HFFc6 (cell line): ENCODE data around the gene ZNF500. TPM values are rescaled to one million over a fixed set of nuclear protein-coding genes. Genes with fewer than 3 reads are reported as not detected.
A peak's percentile ranks its signal among the peaks of the same experiment; 100 is the strongest.

Experiments
- DNase-seq: peaks from one replicate; pipeline ENCODE4 v3.0.0-alpha.2; 2018
- H3K27ac Mint-ChIP-seq: 2 replicates; pipeline ENCODE4 v1.8.0; 2020; ENCODE audit warnings: mild to moderate bottlenecking, mixed read lengths
- H3K27me3 Mint-ChIP-seq: 2 replicates; pipeline ENCODE4 v1.8.0; 2021; ENCODE audit warnings: mild to moderate bottlenecking, moderate library complexity, mixed read lengths; ENCODE audit not compliant: insufficient read depth
- H3K36me3 Mint-ChIP-seq: 2 replicates; pipeline ENCODE4 v1.8.0; 2021; ENCODE audit warnings: low read depth, mixed read lengths
- H3K4me1 Mint-ChIP-seq: 2 replicates; pipeline ENCODE4 v1.8.0; 2020; ENCODE audit warnings: low read depth, mixed read lengths
- H3K4me3 Mint-ChIP-seq: 2 replicates; pipeline ENCODE4 v1.8.0; 2020; ENCODE audit warnings: mild to moderate bottlenecking, moderate library complexity, mixed read lengths
- H3K9me3 Mint-ChIP-seq: 2 replicates; pipeline ENCODE4 v1.8.0; 2020; ENCODE audit warnings: mild to moderate bottlenecking, mixed read lengths
- total RNA-seq, 6 experiments: library from RNA; stranded (reverse); fragmentation: NEBNext Ultra II Directional; extraction: Animal tissue kit (Norgen Biotek cat#: 25700); gene quantifications; 2 replicates in 1 of 6; 3 replicates in 5 of 6; pipeline ENCODE4 v1.2.3, GENCODE V29; 2021
- TF ChIP-seq, protein P1 (sequence below): fragments of 200-600 bp; sonication (generic); IDR thresholded peaks from 2 replicates; pipeline ENCODE4 v1.5.0; 2021; ENCODE audit warnings: antibody characterized with exemption, mild to moderate bottlenecking

ZNF500 gene
- total RNA-seq, 6 experiments from 2014 or later, result 8.9 to 13.4 (median 10.4) TPM

DNA sequence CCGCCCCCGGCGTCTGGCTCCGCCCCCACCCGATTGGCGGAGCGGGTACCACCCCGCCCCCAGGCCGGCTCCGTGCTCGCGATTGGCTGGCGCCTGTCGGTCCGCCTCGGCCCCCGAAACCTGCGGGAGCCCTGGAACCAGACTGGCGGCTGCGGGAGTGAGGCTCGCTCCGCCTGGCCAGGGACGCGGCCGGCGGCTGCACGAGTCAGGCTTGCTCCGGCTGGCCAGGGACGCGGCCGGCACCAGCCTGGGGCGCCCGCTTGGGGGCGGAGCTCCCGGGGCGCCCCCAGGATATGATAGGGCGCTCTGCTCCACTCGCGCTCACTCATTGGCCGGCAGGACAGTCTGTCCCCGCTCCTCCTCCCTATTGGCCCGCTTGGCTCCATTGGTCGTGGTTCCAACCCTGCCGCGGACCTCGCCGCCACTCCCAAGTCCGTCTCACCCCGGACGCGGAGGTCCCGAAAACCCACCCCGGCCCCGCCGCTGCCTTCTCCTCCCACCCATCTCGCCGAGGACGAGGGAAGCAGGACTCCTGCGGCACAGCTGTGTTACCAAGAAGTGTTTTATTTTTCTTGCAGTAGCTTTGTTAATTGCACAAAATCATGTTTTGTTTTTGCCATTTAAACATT, 35.8 kb upstream of the ZNF500 start:
- H3K4me3 Mint-ChIP-seq, result peak overlapping the region; percentile 90
- peaks cover 10% of the 10 kb centered on the region for H3K4me1 Mint-ChIP-seq
- peak overlapping the region; percentile 69 for H3K27ac Mint-ChIP-seq
- H3K27me3 Mint-ChIP-seq, result peaks cover 2% of the 10 kb centered on the region; the same call in 1 of the 2 replicates
- TF ChIP-seq, protein P1, sequence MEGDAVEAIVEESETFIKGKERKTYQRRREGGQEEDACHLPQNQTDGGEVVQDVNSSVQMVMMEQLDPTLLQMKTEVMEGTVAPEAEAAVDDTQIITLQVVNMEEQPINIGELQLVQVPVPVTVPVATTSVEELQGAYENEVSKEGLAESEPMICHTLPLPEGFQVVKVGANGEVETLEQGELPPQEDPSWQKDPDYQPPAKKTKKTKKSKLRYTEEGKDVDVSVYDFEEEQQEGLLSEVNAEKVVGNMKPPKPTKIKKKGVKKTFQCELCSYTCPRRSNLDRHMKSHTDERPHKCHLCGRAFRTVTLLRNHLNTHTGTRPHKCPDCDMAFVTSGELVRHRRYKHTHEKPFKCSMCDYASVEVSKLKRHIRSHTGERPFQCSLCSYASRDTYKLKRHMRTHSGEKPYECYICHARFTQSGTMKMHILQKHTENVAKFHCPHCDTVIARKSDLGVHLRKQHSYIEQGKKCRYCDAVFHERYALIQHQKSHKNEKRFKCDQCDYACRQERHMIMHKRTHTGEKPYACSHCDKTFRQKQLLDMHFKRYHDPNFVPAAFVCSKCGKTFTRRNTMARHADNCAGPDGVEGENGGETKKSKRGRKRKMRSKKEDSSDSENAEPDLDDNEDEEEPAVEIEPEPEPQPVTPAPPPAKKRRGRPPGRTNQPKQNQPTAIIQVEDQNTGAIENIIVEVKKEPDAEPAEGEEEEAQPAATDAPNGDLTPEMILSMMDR, result peak; percentile 59
- DNase-seq, result peak; percentile 89
- H3K36me3 Mint-ChIP-seq, result peaks cover 7% of the 10 kb centered on the region
- H3K9me3 Mint-ChIP-seq, result no peaks in the 10 kb centered on the region

DNA sequence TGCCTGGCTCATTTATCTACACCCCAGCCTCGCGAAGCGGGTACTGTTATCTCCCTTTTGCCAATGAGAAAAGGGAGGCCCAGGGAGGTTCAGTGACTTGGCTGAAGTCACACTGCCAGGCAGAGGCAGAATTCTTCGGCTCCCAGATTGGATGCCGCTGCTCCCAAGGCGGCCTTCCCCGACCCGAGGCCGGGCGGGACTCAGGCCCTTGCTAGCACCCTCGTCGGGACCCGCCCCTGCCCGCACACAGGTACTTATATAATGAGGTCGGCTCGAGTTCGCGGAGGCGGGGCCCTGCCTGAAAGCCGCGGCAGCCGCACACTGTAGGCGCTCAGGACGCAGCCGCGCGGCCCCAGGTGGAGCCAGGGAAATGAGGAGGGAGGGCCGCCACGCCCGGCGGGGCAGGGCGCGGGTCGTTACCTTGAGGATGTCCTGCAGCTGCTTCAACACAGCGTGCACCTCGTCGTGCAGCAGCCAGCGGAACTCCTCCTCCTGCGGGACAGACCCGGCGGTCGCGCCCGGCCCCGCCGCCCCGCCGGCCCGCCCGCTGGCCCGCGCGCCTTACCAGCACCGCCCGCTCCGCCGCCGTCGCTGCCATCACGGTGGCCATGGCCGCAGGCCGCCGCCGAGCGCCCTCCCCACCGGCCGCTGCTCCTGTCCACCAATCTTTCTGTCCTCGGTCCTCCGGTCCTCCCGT, 35.1 kb upstream of the ZNF500 start, which contains the start of gene ROGDI:
Gene ROGDI, minus strand, starts transcription at position 672 of the 697 bp plus-strand sequence. Its CDS starts 62 bp downstream, at position 610.
- Mint-ChIP-seq H3K27me3 (peaks cover 2% of the 10 kb centered on the region; the same call in 1 of the 2 replicates), H3K9me3 (no peaks in the 10 kb centered on the region), H3K36me3 (peaks cover under 1% of the 10 kb centered on the region), H3K27ac (peak within 1 kb of the TSS; percentile 69), H3K4me1 (peaks cover 10% of the 10 kb centered on the region), H3K4me3 (peak within 1 kb of the TSS; percentile 90)
- TF ChIP-seq, protein P1, result no peak
- DNase-seq, result peak; percentile 22

DNA sequence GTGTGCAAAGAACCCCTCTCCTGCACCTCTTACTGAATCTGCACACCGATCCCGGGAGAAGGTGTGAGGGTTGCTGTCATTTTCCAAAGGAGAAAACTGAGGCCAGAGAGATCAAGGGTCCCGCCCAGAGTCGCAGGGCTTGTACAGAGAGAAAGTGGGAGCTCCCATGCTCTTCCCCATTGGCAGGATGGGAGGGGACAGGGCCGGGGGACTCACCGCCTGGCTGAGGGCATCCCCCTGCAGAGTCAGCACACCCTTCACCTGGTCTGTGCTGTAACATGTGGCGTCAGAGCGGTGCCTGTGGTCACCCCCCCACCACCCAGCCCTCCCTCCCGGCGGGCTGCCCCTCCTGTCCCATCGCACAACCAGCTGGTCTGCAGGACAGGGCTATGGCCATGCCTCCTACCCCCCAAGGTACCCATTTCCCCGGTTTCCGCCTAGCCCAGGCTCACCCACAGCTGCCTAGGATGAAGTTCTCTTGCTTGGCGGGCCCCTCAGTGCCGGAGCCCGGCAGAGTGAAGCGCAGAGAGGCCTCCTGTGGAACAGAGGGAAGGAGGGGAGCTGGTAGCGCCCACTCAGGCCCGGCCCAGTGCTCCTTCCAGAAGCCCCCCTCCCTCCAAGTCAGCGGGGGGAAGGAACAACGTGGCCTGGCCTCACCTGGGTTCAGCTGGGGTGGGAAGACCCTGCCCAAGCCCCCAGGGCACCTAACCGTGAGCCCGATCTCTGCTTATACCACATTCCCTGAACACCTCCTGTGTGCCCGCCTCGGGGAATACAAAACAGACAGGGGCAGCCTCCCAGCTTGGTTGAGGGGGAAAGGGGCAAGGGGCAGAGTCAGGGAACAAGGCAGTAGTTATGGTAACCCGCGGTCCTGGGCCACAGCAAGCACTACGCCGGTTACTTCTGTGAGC, 34.3 kb upstream of the ZNF500 start:
- Mint-ChIP-seq H3K4me3 (peak overlapping the region; percentile 90), H3K9me3 (no peaks in the 10 kb centered on the region), H3K4me1 (peaks cover 10% of the 10 kb centered on the region), H3K36me3 (no peaks in the 10 kb centered on the region), H3K27me3 (peaks cover 2% of the 10 kb centered on the region; the same call in 1 of the 2 replicates), H3K27ac (peak overlapping the region; percentile 68)
- TF ChIP-seq, protein P1, result no peak
- no peak for DNase-seq

DNA sequence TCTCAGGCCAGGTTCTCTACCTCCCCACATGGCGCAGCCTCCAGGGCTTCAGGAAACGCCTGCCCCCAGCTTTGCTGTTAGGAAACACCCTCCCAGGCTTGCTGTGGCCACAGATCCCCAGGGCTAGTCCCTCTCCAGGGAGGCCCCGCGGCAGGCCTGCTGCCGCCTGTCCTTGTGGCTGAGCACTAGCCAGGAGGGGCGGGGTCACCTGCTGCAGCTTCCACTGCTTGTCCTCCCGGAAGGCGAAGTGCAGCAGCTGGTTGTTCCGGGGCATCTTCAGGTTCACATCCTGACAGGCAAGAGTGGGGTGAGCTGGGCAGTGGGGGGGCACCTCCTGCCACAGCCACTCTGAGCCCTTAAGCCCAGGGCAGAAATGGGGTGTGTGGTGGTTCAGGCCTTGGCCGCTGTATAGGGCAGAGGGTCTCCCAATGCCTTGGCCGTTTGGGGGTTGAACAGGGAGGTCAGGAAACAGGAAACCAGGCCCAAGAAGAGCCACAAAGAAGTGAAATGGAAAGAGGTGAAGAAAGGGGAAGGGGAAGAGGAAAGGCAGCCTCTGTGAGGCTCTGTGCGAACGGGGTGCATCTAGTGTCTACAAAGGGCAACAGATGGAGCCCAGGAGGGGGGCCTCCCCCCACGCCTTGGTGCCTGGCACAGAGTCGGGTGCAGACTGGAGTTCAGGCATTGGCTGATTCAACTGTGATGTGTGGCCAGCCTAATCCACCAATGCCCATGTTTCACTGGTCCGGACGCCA, 33.5 kb upstream of the ZNF500 start:
- H3K4me3 Mint-ChIP-seq, result 0 out of 2 replicates have a peak overlapping the region, but pooled peaks have one; percentile 20
- no peaks in the 10 kb centered on the region for H3K36me3 Mint-ChIP-seq
- H3K27ac Mint-ChIP-seq, result no peak overlapping the region
- peaks cover 2% of the 10 kb centered on the region; the same call in 1 of the 2 replicates for H3K27me3 Mint-ChIP-seq
- no peaks in the 10 kb centered on the region for H3K9me3 Mint-ChIP-seq
- no peak for DNase-seq
- peaks cover 10% of the 10 kb centered on the region for H3K4me1 Mint-ChIP-seq
- TF ChIP-seq, protein P1, result no peak
